Measurements from ENCODE around the gene ZFYVE28.
"Not testable (repeated sequence)": the region's sequence is repeated elsewhere in the genome, so short reads cannot be mapped to it uniquely, and the experiment has no call there.

The ZFYVE28 gene

GRCh38 chr4:2387218-2387617, 31.2 kb downstream of the ZFYVE28 start:
- no peak for DNase-seq

GRCh38 chr4:2386717-2387116, 31.7 kb downstream of the ZFYVE28 start:
- no peak for DNase-seq

GRCh38 chr4:2385516-2385915, 32.9 kb downstream of the ZFYVE28 start:
- no peak for DNase-seq

GRCh38 chr4:2384245-2384644, 34.2 kb downstream of the ZFYVE28 start:
- no peak for DNase-seq

GRCh38 chr4:2383760-2384159, 34.7 kb downstream of the ZFYVE28 start:
- DNase-seq: no peak

- DNase-seq: not testable (repeated sequence)
Measured at GRCh38 chr4:2383220-2383631, 35.2 kb downstream of the ZFYVE28 start.

GRCh38 chr4:2382769-2383202, 35.7 kb downstream of the ZFYVE28 start:
- not testable (repeated sequence) for DNase-seq

GRCh38 chr4:2380589-2380988, 37.9 kb downstream of the ZFYVE28 start:
- not testable (repeated sequence) for DNase-seq

GRCh38 chr4:2378898-2379297, 39.5 kb downstream of the ZFYVE28 start:
- DNase-seq: no peak

- no peak for DNase-seq
Measured at GRCh38 chr4:2378401-2378800, 40.0 kb downstream of the ZFYVE28 start.

GRCh38 chr4:2377241-2377640, 41.2 kb downstream of the ZFYVE28 start:
- no peak for DNase-seq

- DNase-seq: no peak
Measured at GRCh38 chr4:2375427-2375826, 43.0 kb downstream of the ZFYVE28 start.

GRCh38 chr4:2373532-2373931, 44.9 kb downstream of the ZFYVE28 start:
- DNase-seq: no peak

- DNase-seq: no peak
Measured at GRCh38 chr4:2372488-2373030, 45.9 kb downstream of the ZFYVE28 start.

GRCh38 chr4:2371765-2372487, 46.5 kb downstream of the ZFYVE28 start:
- no peak for DNase-seq

GRCh38 chr4:2370597-2371320, 47.7 kb downstream of the ZFYVE28 start:
- no peak for DNase-seq

GRCh38 chr4:2368746-2369437, 49.6 kb downstream of the ZFYVE28 start:
- DNase-seq: no peak

GRCh38 chr4:2367626-2368025, 50.8 kb downstream of the ZFYVE28 start:
- no peak for DNase-seq

- DNase-seq: no peak
Measured at GRCh38 chr4:2366252-2367192, 51.9 kb downstream of the ZFYVE28 start.

- DNase-seq: no peak
Measured at GRCh38 chr4:2365913-2366210, 52.6 kb downstream of the ZFYVE28 start.

- DNase-seq: no peak
Measured at GRCh38 chr4:2365054-2365912, 53.2 kb downstream of the ZFYVE28 start.

GRCh38 chr4:2364654-2365053, 53.8 kb downstream of the ZFYVE28 start:
- peak; percentile 58 for DNase-seq
